HepG2 (cell line): ENCODE data around the gene NCAM2.

Experiments
- CTCF ChIP-seq: sonication (generic); formaldehyde crosslinking; IDR thresholded peaks from 2 replicates; pipeline ENCODE4 v1.5.0; 2020; ENCODE audit warnings: mild to moderate bottlenecking, missing genetic modification reagents, moderate library complexity
- TF ChIP-seq, protein P1 (sequence below): sonication (generic); formaldehyde crosslinking; IDR thresholded peaks from 2 replicates; pipeline ENCODE4 v1.5.0; 2020; ENCODE audit warnings: mild to moderate bottlenecking, missing genetic modification reagents

GRCh38 chr21:21373969-21374368, 375.8 kb downstream of the NCAM2 start:
- no peak for TF ChIP-seq CTCF (CRISPR knock-in tag)
- TF ChIP-seq, protein P1, sequence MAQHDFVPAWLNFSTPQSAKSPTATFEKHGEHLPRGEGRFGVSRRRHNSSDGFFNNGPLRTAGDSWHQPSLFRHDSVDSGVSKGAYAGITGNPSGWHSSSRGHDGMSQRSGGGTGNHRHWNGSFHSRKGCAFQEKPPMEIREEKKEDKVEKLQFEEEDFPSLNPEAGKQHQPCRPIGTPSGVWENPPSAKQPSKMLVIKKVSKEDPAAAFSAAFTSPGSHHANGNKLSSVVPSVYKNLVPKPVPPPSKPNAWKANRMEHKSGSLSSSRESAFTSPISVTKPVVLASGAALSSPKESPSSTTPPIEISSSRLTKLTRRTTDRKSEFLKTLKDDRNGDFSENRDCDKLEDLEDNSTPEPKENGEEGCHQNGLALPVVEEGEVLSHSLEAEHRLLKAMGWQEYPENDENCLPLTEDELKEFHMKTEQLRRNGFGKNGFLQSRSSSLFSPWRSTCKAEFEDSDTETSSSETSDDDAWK (CRISPR knock-in tag): no peak
